Measurements from ENCODE around the gene EMILIN3.

The EMILIN3 gene

GRCh38 chr20:41403604-41404003 is 37.0 kb upstream of the EMILIN3 start:
- Mint-ChIP-seq H3K27me3 (no peaks in the 10 kb centered on the region), H3K27ac (ENCODE audit: low read depth) (peak overlapping the region; percentile 35), H3K4me1 (peaks cover 13% of the 10 kb centered on the region), H3K36me3 (ENCODE audit: insufficient read depth) (peaks cover 19% of the 10 kb centered on the region), H3K4me3 (no peak overlapping the region), H3K9me3 (no peaks in the 10 kb centered on the region)
- DNase-seq (ENCODE audit: low spot score in 2 of 2) (no peak), ATAC-seq (replicated peaks; ENCODE audit: extremely low read depth, poor library complexity, severe bottlenecking) (no peak)

- H3K27ac Mint-ChIP-seq (ENCODE audit: low read depth) = no peak overlapping the region
- ATAC-seq (replicated peaks; ENCODE audit: extremely low read depth, poor library complexity, severe bottlenecking) (no peak), DNase-seq (ENCODE audit: low spot score in 2 of 2) (no peak)
- H3K4me1 Mint-ChIP-seq = peaks cover 5% of the 10 kb centered on the region
- no peaks in the 10 kb centered on the region for H3K27me3 Mint-ChIP-seq
- H3K9me3 Mint-ChIP-seq = no peaks in the 10 kb centered on the region
- H3K4me3 Mint-ChIP-seq = no peak overlapping the region
- H3K36me3 Mint-ChIP-seq (ENCODE audit: insufficient read depth) = peaks cover 6% of the 10 kb centered on the region
These were observed 31.8 kb upstream of the EMILIN3 start for GRCh38 chr20:41398408-41398807.

- DNase-seq (ENCODE audit: low spot score in 2 of 2) (no peak), ATAC-seq (replicated peaks; ENCODE audit: extremely low read depth, poor library complexity, severe bottlenecking) (no peak)
- Mint-ChIP-seq H3K4me1 (peaks cover 5% of the 10 kb centered on the region), H3K9me3 (no peaks in the 10 kb centered on the region), H3K27ac (ENCODE audit: low read depth) (no peak overlapping the region), H3K4me3 (no peak overlapping the region), H3K36me3 (ENCODE audit: insufficient read depth) (peaks cover 1% of the 10 kb centered on the region), H3K27me3 (no peaks in the 10 kb centered on the region)
These were observed 29.3 kb upstream of the EMILIN3 start for GRCh38 chr20:41395667-41396664.

GRCh38 chr20:41394931-41395666 is 28.5 kb upstream of the EMILIN3 start:
- Mint-ChIP-seq H3K4me3 (no peak overlapping the region), H3K36me3 (ENCODE audit: insufficient read depth) (peaks cover 1% of the 10 kb centered on the region), H3K9me3 (no peaks in the 10 kb centered on the region), H3K4me1 (peaks cover 5% of the 10 kb centered on the region), H3K27me3 (no peaks in the 10 kb centered on the region), H3K27ac (ENCODE audit: low read depth) (no peak overlapping the region)
- ATAC-seq (replicated peaks; ENCODE audit: extremely low read depth, poor library complexity, severe bottlenecking) = no peak
- no peak for DNase-seq (ENCODE audit: low spot score in 2 of 2)

- Mint-ChIP-seq H3K27ac (ENCODE audit: low read depth) (no peak overlapping the region), H3K4me3 (no peak overlapping the region)
- no peak for ATAC-seq (replicated peaks; ENCODE audit: extremely low read depth, poor library complexity, severe bottlenecking)
These were observed 27.5 kb upstream of the EMILIN3 start for GRCh38 chr20:41394081-41394480.

GRCh38 chr20:41393705-41394066 is 27.1 kb upstream of the EMILIN3 start:
- Mint-ChIP-seq H3K4me1 (peaks cover 5% of the 10 kb centered on the region), H3K27me3 (no peaks in the 10 kb centered on the region), H3K4me3 (no peak overlapping the region), H3K9me3 (no peaks in the 10 kb centered on the region), H3K36me3 (ENCODE audit: insufficient read depth) (peaks cover 1% of the 10 kb centered on the region), H3K27ac (ENCODE audit: low read depth) (no peak overlapping the region)
- ATAC-seq (replicated peaks; ENCODE audit: extremely low read depth, poor library complexity, severe bottlenecking) = no peak
- DNase-seq (ENCODE audit: low spot score in 2 of 2) = no peak

More at GRCh38 chr20:41394081-41394480, 27.5 kb upstream of the EMILIN3 start:
- Mint-ChIP-seq H3K36me3 (ENCODE audit: insufficient read depth) (peaks cover 1% of the 10 kb centered on the region), H3K9me3 (no peaks in the 10 kb centered on the region), H3K4me1 (peaks cover 5% of the 10 kb centered on the region), H3K27me3 (no peaks in the 10 kb centered on the region)
- no peak for DNase-seq (ENCODE audit: low spot score in 2 of 2)

- Mint-ChIP-seq H3K36me3 (ENCODE audit: insufficient read depth) (peaks cover 1% of the 10 kb centered on the region), H3K9me3 (no peaks in the 10 kb centered on the region), H3K27me3 (no peaks in the 10 kb centered on the region), H3K27ac (ENCODE audit: low read depth) (no peak overlapping the region), H3K4me1 (peaks cover 5% of the 10 kb centered on the region), H3K4me3 (no peak overlapping the region)
- DNase-seq (ENCODE audit: low spot score in 2 of 2) = no peak
- ATAC-seq (replicated peaks; ENCODE audit: extremely low read depth, poor library complexity, severe bottlenecking) = no peak
These were observed 26.5 kb upstream of the EMILIN3 start for GRCh38 chr20:41392871-41393704.

- Mint-ChIP-seq H3K36me3 (ENCODE audit: insufficient read depth) (peaks cover 1% of the 10 kb centered on the region), H3K4me3 (no peak overlapping the region), H3K4me1 (peaks cover 5% of the 10 kb centered on the region), H3K9me3 (no peaks in the 10 kb centered on the region), H3K27ac (ENCODE audit: low read depth) (no peak overlapping the region), H3K27me3 (no peaks in the 10 kb centered on the region)
- no peak for ATAC-seq (replicated peaks; ENCODE audit: extremely low read depth, poor library complexity, severe bottlenecking)
- no peak for DNase-seq (ENCODE audit: low spot score in 2 of 2)
These were observed 25.7 kb upstream of the EMILIN3 start for GRCh38 chr20:41392295-41392694.

- H3K27me3 Mint-ChIP-seq = peaks cover under 1% of the 10 kb centered on the region
- no peaks in the 10 kb centered on the region for H3K9me3 Mint-ChIP-seq
- no peak for DNase-seq (ENCODE audit: low spot score in 2 of 2)
- H3K4me3 Mint-ChIP-seq = no peak overlapping the region
- peaks cover 1% of the 10 kb centered on the region for H3K36me3 Mint-ChIP-seq (ENCODE audit: insufficient read depth)
- ATAC-seq (replicated peaks; ENCODE audit: extremely low read depth, poor library complexity, severe bottlenecking) = no peak
- peaks cover 4% of the 10 kb centered on the region for H3K4me1 Mint-ChIP-seq
- H3K27ac Mint-ChIP-seq (ENCODE audit: low read depth) = no peak overlapping the region
These were observed 25.0 kb upstream of the EMILIN3 start for GRCh38 chr20:41391587-41392001.

- Mint-ChIP-seq H3K4me1 (no peaks in the 10 kb centered on the region), H3K36me3 (ENCODE audit: insufficient read depth) (peaks cover 1% of the 10 kb centered on the region), H3K9me3 (no peaks in the 10 kb centered on the region)
These were observed 24.3 kb upstream of the EMILIN3 start for GRCh38 chr20:41390889-41391288.

GRCh38 chr20:41387444-41387851 is 20.8 kb upstream of the EMILIN3 start:
- no peak for DNase-seq (ENCODE audit: low spot score in 2 of 2)
- H3K9me3 Mint-ChIP-seq = no peaks in the 10 kb centered on the region
- peaks cover 31% of the 10 kb centered on the region for H3K27me3 Mint-ChIP-seq
- no peak for ATAC-seq (replicated peaks; ENCODE audit: extremely low read depth, poor library complexity, severe bottlenecking)
- H3K4me1 Mint-ChIP-seq = no peaks in the 10 kb centered on the region
- H3K27ac Mint-ChIP-seq (ENCODE audit: low read depth) = no peak overlapping the region
- no peaks in the 10 kb centered on the region for H3K36me3 Mint-ChIP-seq (ENCODE audit: insufficient read depth)
- H3K4me3 Mint-ChIP-seq = no peak overlapping the region

More at GRCh38 chr20:41390889-41391288, 24.3 kb upstream of the EMILIN3 start:
- ATAC-seq (replicated peaks; ENCODE audit: extremely low read depth, poor library complexity, severe bottlenecking) (no peak), DNase-seq (ENCODE audit: low spot score in 2 of 2) (no peak)
- peaks cover 7% of the 10 kb centered on the region for H3K27me3 Mint-ChIP-seq
- no peak overlapping the region for H3K4me3 Mint-ChIP-seq
- no peak overlapping the region for H3K27ac Mint-ChIP-seq (ENCODE audit: low read depth)
